BE2C (cell line): ENCODE data around the gene PTPRG.

Experiments used
- DNase-seq: peaks from one replicate; pipeline ENCODE4 v3.0.0-alpha.2; 2020
- H3K27me3 ChIP-seq: fragments of 250-450 bp; sonication (Bioruptor Pico); 2 replicates; pipeline ENCODE4 v1.5.1; 2020; ENCODE audit warnings: mild to moderate bottlenecking
- H3K36me3 ChIP-seq: fragments of 250-450 bp; sonication (Bioruptor Pico); 2 replicates; pipeline ENCODE4 v1.5.1; 2020; ENCODE audit warnings: mild to moderate bottlenecking
- H3K4me1 ChIP-seq: fragments of 250-450 bp; sonication (Bioruptor Pico); 2 replicates; pipeline ENCODE4 v1.5.1; 2020
- H3K4me3 ChIP-seq: 2 replicates; pipeline ENCODE4 v1.5.1; 2011; ENCODE audit warnings: low read depth, low read length
- H3K9me3 ChIP-seq: fragments of 250-450 bp; sonication (Bioruptor Pico); 2 replicates; pipeline ENCODE4 v1.5.1; 2020
- CTCF ChIP-seq: IDR thresholded peaks from 2 replicates; pipeline ENCODE4 v1.5.1; 2012; ENCODE audit warnings: mild to moderate bottlenecking, low read depth, low read length

PTPRG gene

GRCh38 chr3:61683549-61684236 is 122.3 kb downstream of the PTPRG start:
- H3K4me1 ChIP-seq = no peaks in the 10 kb centered on the region
- no peak overlapping the region for H3K4me3 ChIP-seq
- DNase-seq = no peak
- no peaks in the 10 kb centered on the region for H3K9me3 ChIP-seq
- no peak for TF ChIP-seq CTCF
- no peaks in the 10 kb centered on the region; the same call in 1 of the 2 replicates for H3K27me3 ChIP-seq
- no peaks in the 10 kb centered on the region for H3K36me3 ChIP-seq

DNA sequence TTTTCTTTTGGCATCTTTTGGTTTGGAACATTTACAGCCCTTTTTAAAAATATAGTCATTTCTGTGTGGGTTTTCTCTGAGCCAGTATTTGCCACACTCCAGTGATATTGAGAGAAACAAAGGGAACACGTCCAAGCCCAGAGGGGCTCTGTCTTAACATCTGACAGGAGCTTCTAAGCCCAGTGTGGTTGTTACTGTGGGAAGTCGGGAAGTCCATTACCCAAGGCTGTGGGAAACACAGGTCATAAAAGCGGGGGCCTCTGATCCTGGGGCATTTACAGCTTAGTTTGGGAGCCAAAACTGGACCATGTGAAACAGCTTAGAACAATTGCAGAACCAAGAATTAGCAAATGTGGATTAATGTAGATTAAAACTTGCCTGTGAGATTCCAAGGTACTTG is 123.0 kb downstream of the PTPRG start:
- Histone ChIP-seq H3K4me3 (no peak overlapping the region), H3K9me3 (no peaks in the 10 kb centered on the region), H3K27me3 (no peaks in the 10 kb centered on the region; the same call in 1 of the 2 replicates), H3K4me1 (no peaks in the 10 kb centered on the region), H3K36me3 (no peaks in the 10 kb centered on the region)
- DNase-seq = no peak
- TF ChIP-seq CTCF = no peak

- Histone ChIP-seq H3K27me3 (no peaks in the 10 kb centered on the region; the same call in 1 of the 2 replicates), H3K4me1 (no peaks in the 10 kb centered on the region), H3K9me3 (no peaks in the 10 kb centered on the region), H3K36me3 (no peaks in the 10 kb centered on the region), H3K4me3 (no peak overlapping the region)
- TF ChIP-seq CTCF = no peak
- DNase-seq = no peak
Observed at GRCh38 chr3:61685755-61686154, 124.4 kb downstream of the PTPRG start.

DNA sequence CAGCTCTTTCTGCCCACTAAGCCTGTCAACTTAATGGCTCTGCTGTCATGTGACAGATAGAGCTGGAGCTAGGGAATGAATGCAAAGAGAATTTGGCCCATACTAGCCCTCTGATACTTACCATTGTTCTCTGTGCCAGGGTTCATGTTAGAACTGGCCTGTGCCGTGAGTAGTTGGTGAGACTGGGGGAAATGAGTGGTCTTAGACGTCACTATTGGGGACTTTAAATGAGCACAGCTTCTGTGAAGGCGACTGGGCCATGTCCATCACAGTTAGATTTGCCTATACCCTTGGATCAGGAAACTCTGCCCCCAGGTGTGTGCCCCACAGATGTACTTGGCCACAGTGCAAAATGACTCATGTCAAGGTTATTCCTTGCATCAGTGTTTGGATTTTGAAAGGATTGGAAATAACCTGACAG is 124.9 kb downstream of the PTPRG start:
- no peaks in the 10 kb centered on the region for H3K36me3 ChIP-seq
- no peak for DNase-seq
- no peaks in the 10 kb centered on the region; the same call in 1 of the 2 replicates for H3K27me3 ChIP-seq
- H3K4me1 ChIP-seq = no peaks in the 10 kb centered on the region
- H3K9me3 ChIP-seq = no peaks in the 10 kb centered on the region
- no peak for TF ChIP-seq CTCF
- H3K4me3 ChIP-seq = no peak overlapping the region

DNA sequence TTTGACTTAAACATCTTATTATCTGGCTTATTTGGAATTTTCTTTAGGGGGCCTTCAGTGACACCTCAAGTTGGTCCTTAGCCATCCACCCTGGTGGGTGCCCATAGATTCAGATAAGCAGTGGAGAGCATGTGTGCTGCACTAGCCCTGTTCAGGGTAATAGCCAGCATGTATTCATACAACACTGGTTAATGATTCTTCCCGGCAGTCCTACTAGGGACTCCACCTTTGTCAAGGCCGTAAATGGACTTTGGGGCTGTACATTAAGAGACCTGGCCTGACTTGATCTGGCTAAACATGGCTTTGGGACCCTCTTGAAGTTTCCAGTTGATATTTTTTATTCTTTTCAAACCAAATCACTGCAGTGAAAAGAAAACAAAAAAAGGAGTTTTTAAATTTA is 125.8 kb downstream of the PTPRG start:
- no peaks in the 10 kb centered on the region for H3K36me3 ChIP-seq
- no peak for TF ChIP-seq CTCF
- no peak for DNase-seq
- H3K4me3 ChIP-seq = no peak overlapping the region
- no peaks in the 10 kb centered on the region for H3K9me3 ChIP-seq
- no peaks in the 10 kb centered on the region; the same call in 1 of the 2 replicates for H3K27me3 ChIP-seq
- H3K4me1 ChIP-seq = no peaks in the 10 kb centered on the region

DNA sequence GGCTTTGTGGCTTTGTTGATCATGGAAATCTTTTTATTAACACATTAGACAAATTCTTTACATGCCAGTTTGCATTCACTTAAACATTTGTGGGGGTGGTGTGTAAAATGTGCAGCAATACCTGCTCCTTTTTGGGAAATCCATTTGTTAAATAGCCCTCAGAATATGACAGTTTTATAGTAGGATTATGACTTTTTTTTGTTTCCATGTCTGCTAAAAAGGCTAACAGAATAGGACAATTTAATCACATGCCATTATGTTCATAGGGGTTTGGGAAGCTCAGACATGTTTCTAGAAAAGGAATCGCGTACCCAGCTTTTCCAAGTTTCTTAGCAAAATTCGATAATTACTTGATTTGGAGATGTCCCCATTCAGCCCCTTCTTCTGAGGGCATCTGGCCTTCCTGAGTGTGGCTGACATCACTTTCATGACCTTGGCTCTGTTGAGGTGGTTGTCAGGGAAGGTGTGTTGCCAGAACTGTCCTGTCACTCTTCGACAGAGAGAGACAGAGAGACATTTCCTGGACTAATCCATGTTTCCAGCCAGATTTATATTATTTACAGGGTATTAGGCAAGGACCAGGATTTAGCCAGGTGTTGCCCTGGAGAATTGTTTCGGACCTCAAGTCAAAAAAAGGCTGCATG is 126.4 kb downstream of the PTPRG start:
- Histone ChIP-seq H3K4me3 (no peak overlapping the region), H3K4me1 (no peaks in the 10 kb centered on the region)
- no peak for TF ChIP-seq CTCF

More for the DNA sequence above, 126.4 kb downstream of the PTPRG start:
- Histone ChIP-seq H3K9me3 (no peaks in the 10 kb centered on the region), H3K27me3 (peaks cover 3% of the 10 kb centered on the region; the same call in 1 of the 2 replicates), H3K36me3 (no peaks in the 10 kb centered on the region)
- DNase-seq = no peak
